Omental fat pad (tissue), 4 donors: ENCODE data around the gene ATP8A2. TPM values are rescaled to one million over a fixed set of nuclear protein-coding genes. Genes with fewer than 3 reads are reported as not detected.

Experiments
- ATAC-seq: fragments of 150-250 bp; one replicate; pipeline ENCODE4 v1.9.1; 2016; ENCODE audit warnings: mild to moderate bottlenecking, moderate library complexity; ENCODE audit not compliant: low FRiP score
- DNase-seq: peaks from one replicate; pipeline ENCODE4 v3.0.0-alpha.2; 2019; ENCODE audit warnings: low spot score
- total RNA-seq, 4 donors: library from RNA; depleted of rRNA; stranded (reverse); fragments of >200 nt; gene quantifications; one replicate each; pipeline ENCODE4 v1.1.0, GENCODE V29; 2016
- TF ChIP-seq, protein P1 (sequence below), 3 donors: fragments of 450-650 bp; IDR thresholded peaks; one replicate each; pipeline ENCODE4 v1.5.1; 2016 to 2017; ENCODE audit warnings: antibody characterized with exemption in 3 of 3, mild to moderate bottlenecking in 3 of 3, moderate library complexity in 2 of 3

The ATP8A2 gene
- total RNA-seq, 4 donors from 2014 or later: 0.16 to 0.19 TPM; not detected in 2

DNA sequence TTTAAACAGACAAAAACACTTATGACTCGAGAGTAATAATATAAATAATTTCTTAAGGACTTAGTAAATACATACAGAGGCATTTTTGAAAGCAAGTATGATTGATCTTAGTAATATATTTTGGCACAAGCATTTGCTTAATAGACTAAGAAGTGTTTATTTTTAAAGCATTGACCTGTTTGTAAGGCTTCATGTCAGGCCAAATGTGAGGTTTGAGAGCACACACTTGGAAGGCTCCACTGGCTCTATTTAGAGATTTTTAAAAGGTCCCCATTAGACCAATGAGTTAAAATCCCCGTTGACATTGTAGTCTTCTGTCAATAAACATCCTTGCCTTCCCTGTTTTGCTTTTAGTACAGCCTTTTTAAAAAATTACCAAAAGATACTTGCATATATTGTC, 50.4 kb downstream of the ATP8A2 start:
- TF ChIP-seq, protein P1, sequence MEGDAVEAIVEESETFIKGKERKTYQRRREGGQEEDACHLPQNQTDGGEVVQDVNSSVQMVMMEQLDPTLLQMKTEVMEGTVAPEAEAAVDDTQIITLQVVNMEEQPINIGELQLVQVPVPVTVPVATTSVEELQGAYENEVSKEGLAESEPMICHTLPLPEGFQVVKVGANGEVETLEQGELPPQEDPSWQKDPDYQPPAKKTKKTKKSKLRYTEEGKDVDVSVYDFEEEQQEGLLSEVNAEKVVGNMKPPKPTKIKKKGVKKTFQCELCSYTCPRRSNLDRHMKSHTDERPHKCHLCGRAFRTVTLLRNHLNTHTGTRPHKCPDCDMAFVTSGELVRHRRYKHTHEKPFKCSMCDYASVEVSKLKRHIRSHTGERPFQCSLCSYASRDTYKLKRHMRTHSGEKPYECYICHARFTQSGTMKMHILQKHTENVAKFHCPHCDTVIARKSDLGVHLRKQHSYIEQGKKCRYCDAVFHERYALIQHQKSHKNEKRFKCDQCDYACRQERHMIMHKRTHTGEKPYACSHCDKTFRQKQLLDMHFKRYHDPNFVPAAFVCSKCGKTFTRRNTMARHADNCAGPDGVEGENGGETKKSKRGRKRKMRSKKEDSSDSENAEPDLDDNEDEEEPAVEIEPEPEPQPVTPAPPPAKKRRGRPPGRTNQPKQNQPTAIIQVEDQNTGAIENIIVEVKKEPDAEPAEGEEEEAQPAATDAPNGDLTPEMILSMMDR (IDR thresholded peaks at IDR 0.05): no peak
- DNase-seq (no peak), ATAC-seq (no peak)

DNA sequence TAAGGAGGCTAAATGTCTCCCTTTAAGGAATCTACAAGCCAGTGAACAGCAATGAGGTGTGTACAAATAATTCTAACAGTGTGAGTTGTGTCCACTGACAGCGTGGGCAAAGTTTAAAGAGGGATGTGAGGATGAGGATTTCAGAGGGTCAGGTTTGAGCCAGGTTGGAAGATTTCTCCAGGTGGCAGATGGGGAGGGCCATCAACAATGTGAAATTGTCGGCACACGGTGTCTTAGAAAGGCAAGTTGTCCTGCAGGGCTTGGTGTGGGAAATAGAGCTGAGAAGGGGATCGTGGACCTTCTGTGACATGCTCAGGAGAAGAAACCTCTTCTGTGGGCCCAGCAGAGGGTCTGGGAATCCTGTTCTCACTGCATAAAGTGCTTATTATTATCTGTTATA, 52.1 kb downstream of the ATP8A2 start:
- DNase-seq (no peak), ATAC-seq (no peak)
- TF ChIP-seq, protein P1 (IDR thresholded peaks at IDR 0.05): no peak

- no peak for DNase-seq
- TF ChIP-seq, protein P1 (IDR thresholded peaks at IDR 0.05): no peak
- ATAC-seq: no peak
These were observed 57.7 kb downstream of the ATP8A2 start for GRCh38 chr13:25429466-25429865.

GRCh38 chr13:25432691-25433090, 60.9 kb downstream of the ATP8A2 start:
- DNase-seq (no peak), ATAC-seq (no peak)
- TF ChIP-seq, protein P1 (IDR thresholded peaks at IDR 0.05): no peak

- DNase-seq (no peak), ATAC-seq (no peak)
- TF ChIP-seq, protein P1 (IDR thresholded peaks at IDR 0.05): no peak
These were observed 68.3 kb downstream of the ATP8A2 start for GRCh38 chr13:25440061-25440460.

GRCh38 chr13:25446261-25446660, 74.5 kb downstream of the ATP8A2 start:
- ATAC-seq: no peak

GRCh38 chr13:25447396-25447795, 75.6 kb downstream of the ATP8A2 start:
- TF ChIP-seq, protein P1 (IDR thresholded peaks at IDR 0.05): no peak
- no peak for DNase-seq
- no peak for ATAC-seq

More at GRCh38 chr13:25446261-25446660, 74.5 kb downstream of the ATP8A2 start:
- TF ChIP-seq, protein P1 (IDR thresholded peaks at IDR 0.05): no peak
- no peak for DNase-seq
